HEK293 (cell line): ENCODE measurements around the gene CRCP.
"Not testable (repeated sequence)": the region's sequence is repeated elsewhere in the genome, so short reads cannot be mapped to it uniquely, and the experiment has no call there.

ENCODE experiments used
- CTCF ChIA-PET: fragments of 350-600 bp; formaldehyde crosslinking; extraction: SDS; loops from one replicate; lab custom pipeline; 2021; ENCODE audit warnings: antibody characterized with exemption; lab: Yijun Ruan, JAX
- POLR2A ChIA-PET: fragments of 300-600 bp; formaldehyde crosslinking; extraction: SDS; loops from one replicate; lab custom pipeline; 2020; ENCODE audit warnings: antibody characterized with exemption, inconsistent platforms; lab: Yijun Ruan, JAX
- H3K27ac ChIP-seq: fragments of 200-500 bp; sonication (Bioruptor generic); 2 replicates; pipeline ENCODE4 v1.5.1; 2014; ENCODE audit warnings: low read depth, low read length, control low read depth, inconsistent platforms; ENCODE audit errors: extremely low read depth
- H3K36me3 ChIP-seq, 2 experiments: fragments of 200-500 bp in 1 of 2; sonication (Bioruptor generic) in 1 of 2; 1 replicate in 1 of 2; 2 replicates in 1 of 2; pipeline ENCODE4 v1.5.1; 2014 to 2017; ENCODE audit warnings: inconsistent platforms in 2 of 2, low read length in 2 of 2; ENCODE audit not compliant: control insufficient read depth in 2 of 2, insufficient read depth in 1 of 2
- H3K4me1 ChIP-seq: fragments of 200-500 bp; sonication (Bioruptor generic); 2 replicates; pipeline ENCODE4 v1.5.1; 2014; ENCODE audit warnings: mild to moderate bottlenecking, low read length, inconsistent platforms; ENCODE audit not compliant: control insufficient read depth, insufficient read depth
- H3K4me3 ChIP-seq: 2 replicates; pipeline ENCODE4 v1.5.1; 2011; ENCODE audit warnings: low read depth, mild to moderate bottlenecking, control low read depth, low read length, moderate library complexity
- H3K9me3 ChIP-seq: fragments of 200-500 bp; sonication (Bioruptor generic); 2 replicates; pipeline ENCODE4 v1.5.1; 2014; ENCODE audit warnings: low read depth, low read length, inconsistent platforms; ENCODE audit not compliant: control insufficient read depth, insufficient read depth
- GLI4 ChIP-seq: fragments of 450-650 bp; formaldehyde crosslinking; IDR thresholded peaks from 2 replicates; pipeline ENCODE4 v1.5.1; 2016; ENCODE audit warnings: missing biosample characterization, missing genetic modification characterization
- HOXA7 ChIP-seq: sonication (generic); formaldehyde crosslinking; IDR thresholded peaks from 2 replicates; pipeline ENCODE4 v1.8.1; 2022; ENCODE audit warnings: missing genetic modification reagents, borderline replicate concordance
- PBX3 ChIP-seq: sonication (generic); formaldehyde crosslinking; IDR thresholded peaks from 2 replicates; pipeline ENCODE4 v1.8.1; 2022; ENCODE audit warnings: mild to moderate bottlenecking, moderate library complexity, missing genetic modification reagents
- SCRT2 ChIP-seq: fragments of 450-650 bp; formaldehyde crosslinking; IDR thresholded peaks from 2 replicates; pipeline ENCODE4 v1.5.1; 2016; ENCODE audit warnings: missing biosample characterization, missing genetic modification characterization
- SETDB1 ChIP-seq: IDR thresholded peaks from one replicate; pipeline ENCODE4 v1.6.1; 2017; ENCODE audit warnings: mild to moderate bottlenecking, low read length, moderate library complexity, mixed read lengths; ENCODE audit not compliant: insufficient read length
- SP3 ChIP-seq: fragments of 450-650 bp; formaldehyde crosslinking; IDR thresholded peaks from 2 replicates; pipeline ENCODE4 v1.5.1; 2016; ENCODE audit warnings: missing biosample characterization, missing genetic modification characterization
- ZBTB20 ChIP-seq: fragments of 450-650 bp; formaldehyde crosslinking; IDR thresholded peaks from 2 replicates; pipeline ENCODE4 v1.5.1; 2016; ENCODE audit warnings: missing biosample characterization, missing genetic modification characterization
- ZIC2 ChIP-seq: fragments of 450-650 bp; formaldehyde crosslinking; IDR thresholded peaks from 2 replicates; pipeline ENCODE4 v1.5.1; 2016; ENCODE audit warnings: missing biosample characterization, missing genetic modification characterization
- ZNF274 ChIP-seq, 2 experiments: fragments of 200-500 bp in 1 of 2; fragments of 450-650 bp in 1 of 2; sonication (Bioruptor generic) in 1 of 2; formaldehyde crosslinking in 1 of 2; IDR thresholded peaks; 2 replicates each; pipeline versions ENCODE4 v1.5.1 to v1.6.1; 2014 to 2016; ENCODE audit warnings: borderline replicate concordance in 1 of 2, inconsistent platforms in 1 of 2, low read length in 1 of 2, missing biosample characterization in 1 of 2, missing genetic modification characterization in 1 of 2
- ZNF404 ChIP-seq: fragments of 450-650 bp; formaldehyde crosslinking; IDR thresholded peaks from 2 replicates; pipeline ENCODE4 v1.5.1; 2017; ENCODE audit warnings: missing biosample characterization, missing genetic modification characterization
- ZNF529 ChIP-seq: fragments of 450-650 bp; formaldehyde crosslinking; IDR thresholded peaks from 2 replicates; pipeline ENCODE4 v1.5.1; 2017; ENCODE audit warnings: missing genetic modification characterization, missing biosample characterization; ENCODE audit not compliant: insufficient replicate concordance
- ZNF658 ChIP-seq: fragments of 450-650 bp; formaldehyde crosslinking; IDR thresholded peaks from 2 replicates; pipeline ENCODE4; 2016; ENCODE audit warnings: missing biosample characterization, missing genetic modification characterization
- ZNF664 ChIP-seq: fragments of 450-650 bp; formaldehyde crosslinking; IDR thresholded peaks from 2 replicates; pipeline ENCODE4 v1.5.1; 2016; ENCODE audit warnings: missing biosample characterization, missing genetic modification characterization
- ZNF768 ChIP-seq: fragments of 450-650 bp; formaldehyde crosslinking; IDR thresholded peaks from 2 replicates; pipeline ENCODE4 v1.5.1; 2018; ENCODE audit warnings: missing biosample characterization, mild to moderate bottlenecking, missing genetic modification characterization
- ZNF837 ChIP-seq: fragments of 450-650 bp; formaldehyde crosslinking; IDR thresholded peaks from 2 replicates; pipeline ENCODE4 v1.5.1; 2016; ENCODE audit warnings: missing biosample characterization, missing genetic modification characterization
- TF ChIP-seq, protein P1 (sequence below): fragments of 450-650 bp; formaldehyde crosslinking; conservative IDR thresholded peaks from 2 replicates; pipeline ENCODE4 v1.5.1; 2016; ENCODE audit warnings: low read depth, missing biosample characterization, missing genetic modification characterization
- TF ChIP-seq, protein P2 (sequence below): fragments of 450-650 bp; formaldehyde crosslinking; IDR thresholded peaks from 2 replicates; pipeline ENCODE4 v1.5.1; 2016; ENCODE audit warnings: missing biosample characterization, missing genetic modification characterization, low read depth

The CRCP gene

GRCh38 chr7:66152371-66153191 lies 37.9 kb downstream of the CRCP start:
- Histone ChIP-seq H3K4me1 (peaks cover 5% of the 10 kb centered on the region), H3K27ac (peak overlapping the region; percentile 43), H3K9me3 (no peaks in the 10 kb centered on the region), H3K4me3 (no peak overlapping the region), H3K36me3 (peaks cover 28 to 33% of the 10 kb centered on the region in 2 experiments)
- ChIA-PET CTCF (interaction anchor here (0.6 kb wide), 1 partner anchor 24 kb away, joined by 3 read pairs; no protein-coding TSS in a partner anchor), POLR2A (no interaction called here)
- TF ChIP-seq HOXA7 (CRISPR knock-in tag) (no peak), ZNF658 (tag by site-specific recombination) (no peak), ZIC2 (tag by site-specific recombination) (0 out of 2 replicates have a peak, but pooled peaks have one; percentile 12)

DNA sequence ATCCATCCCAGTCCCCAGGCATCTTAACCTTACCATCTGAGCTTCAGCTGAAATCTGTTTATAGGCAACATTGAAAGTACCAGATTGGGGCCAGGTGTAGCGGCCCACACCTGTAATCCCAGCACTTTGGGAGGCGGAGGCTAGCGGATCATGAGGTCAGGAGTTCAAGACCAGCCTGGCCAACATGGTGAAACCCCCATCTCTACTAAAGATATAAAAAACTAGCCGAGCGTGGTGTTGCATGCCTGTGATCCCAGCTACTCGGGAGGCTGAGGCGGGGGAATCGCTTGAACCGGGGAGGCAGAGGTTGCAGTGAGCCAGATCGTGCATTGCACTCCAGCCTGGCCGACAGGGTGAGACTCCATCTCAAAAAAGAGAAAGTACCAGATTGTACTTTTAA lies 39.0 kb downstream of the CRCP start:
- Histone ChIP-seq H3K4me3 (no peak overlapping the region), H3K27ac (no peak overlapping the region)
- POLR2A ChIA-PET, result no interaction called here
- CTCF ChIA-PET, result interaction anchor here (0.5 to 0.7 kb wide), 2 partner anchors 19 to 273 kb away, joined by 3 to 5 read pairs; no protein-coding TSS in a partner anchor
- no peak for TF ChIP-seq ZNF664 (tag by site-specific recombination)
- no peak for TF ChIP-seq SETDB1
- TF ChIP-seq, protein P1, sequence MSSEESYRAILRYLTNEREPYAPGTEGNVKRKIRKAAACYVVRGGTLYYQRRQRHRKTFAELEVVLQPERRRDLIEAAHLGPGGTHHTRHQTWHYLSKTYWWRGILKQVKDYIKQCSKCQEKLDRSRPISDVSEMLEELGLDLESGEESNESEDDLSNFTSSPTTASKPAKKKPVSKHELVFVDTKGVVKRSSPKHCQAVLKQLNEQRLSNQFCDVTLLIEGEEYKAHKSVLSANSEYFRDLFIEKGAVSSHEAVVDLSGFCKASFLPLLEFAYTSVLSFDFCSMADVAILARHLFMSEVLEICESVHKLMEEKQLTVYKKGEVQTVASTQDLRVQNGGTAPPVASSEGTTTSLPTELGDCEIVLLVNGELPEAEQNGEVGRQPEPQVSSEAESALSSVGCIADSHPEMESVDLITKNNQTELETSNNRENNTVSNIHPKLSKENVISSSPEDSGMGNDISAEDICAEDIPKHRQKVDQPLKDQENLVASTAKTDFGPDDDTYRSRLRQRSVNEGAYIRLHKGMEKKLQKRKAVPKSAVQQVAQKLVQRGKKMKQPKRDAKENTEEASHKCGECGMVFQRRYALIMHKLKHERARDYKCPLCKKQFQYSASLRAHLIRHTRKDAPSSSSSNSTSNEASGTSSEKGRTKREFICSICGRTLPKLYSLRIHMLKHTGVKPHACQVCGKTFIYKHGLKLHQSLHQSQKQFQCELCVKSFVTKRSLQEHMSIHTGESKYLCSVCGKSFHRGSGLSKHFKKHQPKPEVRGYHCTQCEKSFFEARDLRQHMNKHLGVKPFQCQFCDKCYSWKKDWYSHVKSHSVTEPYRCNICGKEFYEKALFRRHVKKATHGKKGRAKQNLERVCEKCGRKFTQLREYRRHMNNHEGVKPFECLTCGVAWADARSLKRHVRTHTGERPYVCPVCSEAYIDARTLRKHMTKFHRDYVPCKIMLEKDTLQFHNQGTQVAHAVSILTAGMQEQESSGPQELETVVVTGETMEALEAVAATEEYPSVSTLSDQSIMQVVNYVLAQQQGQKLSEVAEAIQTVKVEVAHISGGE (tag by site-specific recombination), result no peak
- TF ChIP-seq ZNF274 (IDR thresholded peaks at IDR 0.05; ENCODE audit: low read length), result no peak
- TF ChIP-seq ZNF274 (tag by site-specific recombination; IDR thresholded peaks at IDR 0.05; ENCODE audit: borderline replicate concordance), result no peak
- TF ChIP-seq GLI4 (tag by site-specific recombination), result no peak
- no peak for TF ChIP-seq ZNF768
- TF ChIP-seq, protein P2, sequence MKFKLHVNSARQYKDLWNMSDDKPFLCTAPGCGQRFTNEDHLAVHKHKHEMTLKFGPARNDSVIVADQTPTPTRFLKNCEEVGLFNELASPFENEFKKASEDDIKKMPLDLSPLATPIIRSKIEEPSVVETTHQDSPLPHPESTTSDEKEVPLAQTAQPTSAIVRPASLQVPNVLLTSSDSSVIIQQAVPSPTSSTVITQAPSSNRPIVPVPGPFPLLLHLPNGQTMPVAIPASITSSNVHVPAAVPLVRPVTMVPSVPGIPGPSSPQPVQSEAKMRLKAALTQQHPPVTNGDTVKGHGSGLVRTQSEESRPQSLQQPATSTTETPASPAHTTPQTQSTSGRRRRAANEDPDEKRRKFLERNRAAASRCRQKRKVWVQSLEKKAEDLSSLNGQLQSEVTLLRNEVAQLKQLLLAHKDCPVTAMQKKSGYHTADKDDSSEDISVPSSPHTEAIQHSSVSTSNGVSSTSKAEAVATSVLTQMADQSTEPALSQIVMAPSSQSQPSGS (tag by site-specific recombination), result no peak
- no peak for TF ChIP-seq ZBTB20
- TF ChIP-seq ZNF837 (tag by site-specific recombination), result no peak
- TF ChIP-seq SP3 (tag by site-specific recombination), result no peak
- TF ChIP-seq ZNF529 (tag by site-specific recombination), result no peak
- TF ChIP-seq SCRT2 (tag by site-specific recombination), result no peak
- TF ChIP-seq PBX3 (CRISPR knock-in tag), result no peak
- no peak for TF ChIP-seq ZNF404 (tag by site-specific recombination)
- TF ChIP-seq, all 188 proteins: peak for 0
- peaks cover 5% of the 10 kb centered on the region for H3K4me1 ChIP-seq
- H3K9me3 ChIP-seq, result no peaks in the 10 kb centered on the region
- peaks cover 25 to 33% of the 10 kb centered on the region in 2 experiments for H3K36me3 ChIP-seq

- H3K27ac ChIP-seq, POLR2A ChIA-PET, H3K9me3 ChIP-seq, H3K4me1 ChIP-seq, H3K4me3 ChIP-seq, CTCF ChIA-PET: not testable (repeated sequence)
- peaks cover 25 to 29% of the 10 kb centered on the region in 2 experiments for H3K36me3 ChIP-seq
These were observed 41.4 kb downstream of the CRCP start for GRCh38 chr7:66156035-66156434.
